Measurements from ENCODE around the gene PHRF1.

PHRF1 gene

GRCh38 chr11:539971-540481, 36.2 kb upstream of the PHRF1 start:
- DNase-seq = no peak

DNA sequence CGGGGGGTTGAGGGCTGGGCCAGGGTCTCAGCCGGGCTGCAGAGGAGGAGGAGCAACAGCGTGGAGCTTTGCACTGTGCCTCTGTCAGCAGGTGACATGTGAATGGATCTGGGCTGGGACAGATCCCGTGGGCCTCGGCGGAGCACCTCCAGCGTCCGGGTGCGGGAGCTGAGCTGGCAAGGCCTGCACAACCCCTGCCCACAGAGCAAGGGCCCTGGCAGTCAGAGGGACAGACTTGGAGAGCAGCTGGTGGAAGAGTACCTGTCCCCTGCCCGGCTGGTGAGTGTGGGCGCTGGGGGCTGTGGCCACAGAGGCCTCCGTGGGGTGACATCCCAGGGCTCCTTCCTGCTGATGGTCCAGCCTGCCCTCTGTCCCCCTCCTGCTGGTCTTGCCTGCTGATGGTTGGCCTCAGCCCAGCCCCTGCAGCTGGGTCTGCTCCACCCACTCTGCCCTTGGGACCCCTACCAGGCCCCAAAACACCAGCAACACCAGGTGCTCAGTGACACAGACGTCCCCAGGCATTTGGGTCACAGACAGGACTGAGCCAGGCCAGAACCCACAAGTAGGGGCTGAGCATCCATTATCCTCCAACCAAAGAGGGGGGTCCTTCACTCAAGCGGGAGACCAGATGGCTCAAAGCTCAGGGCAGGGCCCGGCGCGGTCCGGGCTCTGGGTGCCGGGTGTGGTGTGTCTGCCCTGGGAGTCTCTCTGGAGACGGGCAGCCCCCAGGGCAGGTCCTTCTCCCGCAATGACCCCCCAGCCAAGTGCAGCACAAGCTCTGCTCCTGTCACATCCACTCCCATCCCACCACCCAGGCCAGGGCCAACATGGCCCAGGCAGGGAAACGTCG, 35.5 kb upstream of the PHRF1 start:
- no peak for DNase-seq

GRCh38 chr11:541433-541885, 34.8 kb upstream of the PHRF1 start:
- no peak for DNase-seq

DNA sequence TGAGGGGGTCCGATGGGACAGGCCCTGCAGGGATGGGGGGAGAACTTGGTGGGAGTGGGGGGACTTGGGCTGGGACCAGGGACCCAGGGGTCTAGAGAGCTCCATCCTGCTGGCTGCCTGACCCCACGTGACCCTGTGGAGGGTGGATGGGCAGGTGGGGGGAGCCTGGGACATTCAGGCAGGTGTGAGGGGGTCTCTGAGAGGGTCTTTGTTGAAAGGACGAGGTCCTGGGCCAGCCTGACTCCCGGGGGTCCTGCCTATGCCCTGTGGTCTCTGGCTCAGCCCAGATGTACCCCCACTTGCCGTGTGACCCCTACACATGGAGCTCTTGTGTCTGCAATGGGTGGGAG, 31.5 kb upstream of the PHRF1 start:
- no peak for DNase-seq

DNA sequence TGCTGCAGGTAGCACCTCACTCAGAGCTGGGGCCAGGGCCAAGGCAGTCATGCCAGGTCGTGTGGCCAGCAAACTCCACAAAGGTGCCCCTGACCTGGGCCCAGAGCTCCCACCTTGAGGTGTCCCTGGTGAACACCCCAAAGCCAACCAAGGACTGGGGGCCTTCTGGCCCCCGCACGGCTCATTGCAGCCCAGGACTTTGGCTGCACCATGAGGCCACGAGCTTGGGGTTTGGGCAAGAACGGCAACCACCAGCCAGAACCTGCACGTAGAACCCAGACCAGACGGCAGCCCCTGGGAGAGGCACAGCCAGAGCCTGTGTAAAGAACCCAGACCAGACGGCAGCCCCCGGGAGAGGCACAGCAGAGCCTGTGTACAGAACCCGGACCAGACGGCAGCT, 31.1 kb upstream of the PHRF1 start:
- no peak for DNase-seq

- DNase-seq = peak in 1 of 3 experiments; percentile 6
These were observed 27.3 kb upstream of the PHRF1 start for GRCh38 chr11:548700-549603.

GRCh38 chr11:550021-550745, 26.1 kb upstream of the PHRF1 start:
- DNase-seq = no peak

GRCh38 chr11:550746-551085, 25.6 kb upstream of the PHRF1 start:
- no peak for DNase-seq

- no peak for DNase-seq
These were observed 25.1 kb upstream of the PHRF1 start for GRCh38 chr11:551131-551530.

DNA sequence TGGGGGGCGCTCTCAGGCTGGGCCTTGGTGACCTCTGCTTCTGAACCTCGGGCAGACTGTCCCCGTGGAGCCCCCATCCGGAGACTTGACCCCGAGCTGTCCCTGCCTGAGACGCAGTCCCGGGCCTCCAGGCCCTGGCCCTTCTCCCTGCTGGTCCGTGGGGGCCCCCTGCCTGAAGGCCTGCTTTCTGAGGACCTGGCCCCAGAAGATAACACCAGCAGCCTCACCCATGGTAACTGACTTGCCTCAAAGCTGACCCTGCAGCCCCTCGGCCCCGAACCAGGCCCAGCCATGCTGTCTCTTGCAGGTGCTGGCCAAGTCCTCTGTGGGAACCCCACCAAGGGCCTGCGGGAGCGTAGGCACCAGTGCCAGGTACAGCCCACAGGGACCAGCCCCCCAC, 24.7 kb upstream of the PHRF1 start:
- no peak for DNase-seq

- DNase-seq = no peak
These were observed 22.9 kb upstream of the PHRF1 start for GRCh38 chr11:553083-553987.

GRCh38 chr11:553988-554340, 22.3 kb upstream of the PHRF1 start:
- peak in 1 of 3 experiments; percentile 28 for DNase-seq

DNA sequence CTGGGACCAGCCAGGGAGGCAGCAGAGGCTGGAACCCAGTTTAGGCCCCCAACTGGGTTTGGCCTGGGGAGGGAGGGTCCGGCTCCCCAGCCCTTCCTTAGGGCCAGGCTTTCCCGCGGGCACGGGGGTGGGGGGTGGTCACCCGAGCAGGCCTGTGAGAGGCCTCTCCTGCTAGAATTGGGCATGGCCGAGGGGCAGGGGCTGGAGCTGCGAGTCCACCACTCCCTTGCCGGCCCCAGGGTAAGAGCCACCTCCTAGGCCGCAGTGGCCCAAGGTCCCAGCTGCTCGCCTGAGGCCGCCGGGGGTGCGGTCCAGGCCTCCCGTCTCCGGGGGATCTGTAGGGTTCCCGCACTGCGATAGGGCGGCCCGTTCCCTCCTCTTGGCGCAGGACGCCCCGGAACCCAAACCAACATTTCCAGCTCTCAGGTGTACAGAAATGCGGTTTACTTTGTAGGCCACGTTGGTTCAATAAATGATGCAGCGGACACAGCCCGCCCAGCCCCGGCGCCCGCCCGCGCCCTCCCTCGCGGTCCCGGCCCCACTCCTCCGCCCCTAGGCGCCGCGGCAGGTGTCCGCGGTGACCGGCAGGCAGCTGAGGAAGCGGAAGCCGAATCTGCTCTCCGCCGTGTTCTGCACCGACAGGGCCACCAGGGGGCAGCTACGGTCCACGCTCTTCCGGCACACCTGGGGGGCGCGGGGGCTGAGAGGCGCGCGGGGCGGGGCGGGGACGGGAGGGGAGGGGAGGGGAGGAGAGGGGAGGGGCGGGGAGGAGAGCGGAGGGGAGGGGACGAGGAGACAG, 21.6 kb upstream of the PHRF1 start:
- peak; percentile 83 to 91 (median 86) for DNase-seq

- DNase-seq = peak in 1 of 3 experiments; percentile 76
These were observed 21.0 kb upstream of the PHRF1 start for GRCh38 chr11:555227-555779.

GRCh38 chr11:555780-556661, 20.2 kb upstream of the PHRF1 start:
- peak in 2 of 3 experiments; percentile 47 to 61 for DNase-seq

DNA sequence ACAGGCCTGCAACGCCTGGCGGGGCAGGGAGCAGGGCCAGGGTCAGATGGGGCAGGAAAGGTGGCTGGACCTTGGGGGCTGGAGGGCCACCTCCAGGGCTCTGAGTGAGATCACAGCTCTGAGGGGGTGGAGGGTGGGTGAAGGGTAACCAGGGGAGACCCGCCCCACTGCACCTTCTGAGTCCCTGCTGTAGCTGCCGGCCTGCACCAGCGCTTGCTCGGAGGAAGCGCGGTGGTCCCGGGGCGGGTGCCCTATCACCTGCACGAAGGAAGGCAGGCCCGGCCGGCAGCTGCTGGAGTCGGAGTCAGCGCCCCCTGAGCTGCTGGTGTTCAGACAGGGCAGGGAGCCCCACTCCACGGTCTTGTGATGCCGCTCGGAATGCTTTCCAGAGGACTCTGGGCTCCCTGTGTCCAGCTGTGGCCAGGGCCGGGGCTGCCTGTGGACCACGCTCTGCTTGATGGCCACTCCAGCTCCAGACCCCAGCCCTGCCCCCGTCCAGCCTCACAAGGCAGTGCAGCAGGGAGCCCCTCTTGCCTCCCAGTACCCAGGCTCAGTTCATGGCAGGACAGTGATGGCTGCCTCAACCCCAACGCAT, 19.5 kb upstream of the PHRF1 start:
- no peak for DNase-seq

DNA sequence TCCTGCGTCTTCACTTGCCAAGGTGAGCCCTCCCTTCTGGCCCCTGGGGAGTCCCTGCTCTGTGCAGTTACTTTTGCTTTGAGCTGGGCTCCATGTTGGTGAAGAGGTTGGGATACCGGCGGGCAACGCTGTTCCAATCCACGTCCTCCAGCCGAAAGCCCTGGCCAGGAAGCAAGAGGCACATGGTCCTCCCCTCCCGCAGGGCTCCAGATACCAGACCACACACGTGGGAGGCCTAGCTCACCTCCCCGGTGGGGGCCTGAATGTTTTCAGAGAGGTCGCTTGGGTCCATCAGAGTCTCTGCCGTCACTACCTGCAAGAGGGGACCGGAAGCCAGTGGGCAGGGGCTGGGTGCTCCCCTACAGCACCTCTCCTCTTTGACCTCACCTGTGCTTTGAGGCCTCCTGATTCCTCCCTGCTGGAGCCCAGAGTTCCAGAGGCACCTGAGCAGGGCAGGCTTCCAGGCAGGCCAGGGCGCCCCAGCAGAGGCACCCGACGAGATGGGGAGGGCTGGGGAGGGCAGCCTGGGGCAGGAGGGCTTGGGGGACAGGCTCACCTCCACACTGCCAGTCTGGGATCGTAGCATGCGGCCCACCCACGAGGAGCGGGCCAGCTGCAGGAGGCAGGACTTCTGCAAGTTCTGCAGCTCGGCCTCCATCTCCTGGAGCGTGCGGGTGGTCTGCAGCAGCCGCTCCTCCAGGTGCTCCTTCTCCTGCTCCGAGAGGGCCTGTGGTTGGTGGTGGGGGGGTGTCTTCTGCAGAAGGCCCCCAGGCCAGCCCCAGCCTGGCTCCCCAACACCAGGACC, 18.7 kb upstream of the PHRF1 start:
- no peak for DNase-seq

DNA sequence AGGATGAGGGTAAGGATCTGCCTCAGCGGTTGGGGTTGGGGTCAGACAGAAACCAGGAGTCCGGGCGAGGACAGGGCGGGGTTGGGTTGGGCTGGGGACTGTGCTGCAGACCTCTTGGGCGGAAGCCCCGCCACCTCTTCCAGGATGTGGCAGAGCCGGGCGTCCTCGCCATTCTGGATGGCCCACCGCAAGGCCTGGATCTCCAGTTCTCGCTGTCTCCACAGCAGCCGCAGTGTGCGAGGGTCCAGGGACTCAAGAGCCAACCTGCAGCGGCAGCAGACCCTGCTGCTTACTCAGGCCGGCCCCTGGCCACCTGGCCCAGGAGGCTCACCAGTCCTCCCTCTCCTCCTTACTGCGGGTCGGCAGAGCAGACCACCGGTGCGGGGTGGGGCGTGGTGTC, 17.8 kb upstream of the PHRF1 start:
- DNase-seq = no peak

Measured in NCI-H1417 (cell line).